Measurements from ENCODE around the gene GLRB. TPM values are rescaled to one million over a fixed set of nuclear protein-coding genes. Genes with fewer than 3 reads are reported as not detected.

Gene GLRB
- total and polyA plus RNA-seq, 9 of the 15 experiments (the other 6 are each of a cell fraction or from before 2014, with no cell fraction given) = not detected

DNA sequence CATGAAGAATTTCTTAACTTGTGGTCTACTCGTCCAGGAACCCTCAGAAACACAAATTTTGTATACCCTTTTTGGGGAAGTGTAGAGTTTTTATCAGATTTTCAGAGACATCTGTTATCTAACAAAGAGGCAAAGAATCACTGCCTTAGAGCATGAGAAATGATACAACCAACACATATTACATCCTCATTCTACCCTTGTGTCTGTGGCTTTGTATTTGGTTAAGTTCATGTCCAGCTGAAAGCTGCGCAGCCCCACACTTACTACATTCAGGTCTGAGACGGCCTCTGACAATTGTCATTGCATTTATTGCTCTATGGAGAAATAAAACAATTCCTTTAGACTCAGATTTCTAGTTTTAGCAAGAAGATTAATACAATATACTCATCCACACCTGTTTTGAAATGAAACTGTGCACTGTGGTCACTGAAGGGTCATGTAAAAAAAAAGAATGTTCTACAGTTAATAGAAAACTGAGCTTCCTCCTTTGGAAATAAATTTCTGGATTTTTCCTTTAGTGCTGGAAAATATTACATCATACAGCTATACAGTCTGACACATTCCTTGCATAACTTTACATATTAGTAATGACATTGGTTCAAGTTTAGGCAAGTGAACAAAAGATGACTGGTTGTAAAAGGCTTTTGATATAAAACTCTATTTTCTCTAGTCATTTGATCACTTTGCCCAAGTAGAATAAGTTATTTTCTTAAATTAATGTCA, 39.8 kb downstream of the GLRB start:
- FAIRE-seq (no peak), DNase-seq (ENCODE audit: extremely low read depth in 1 of 4, low spot score in 3 of 4) (no peak), ATAC-seq (no peak)
- 0% methylated on average over 3 of the region's 3 CpGs for WGBS (ENCODE audit: insufficient coverage, low coverage, missing lambda C conversion rate)
- no peak overlapping the region for H3K4me3 ChIP-seq
- POLR2A ChIA-PET = interaction anchor here (0.7 kb wide), 1 partner anchor 306 kb away, joined by 3 read pairs; no protein-coding TSS in a partner anchor
- H3K79me2 ChIP-seq (ENCODE audit: control insufficient read depth, insufficient read depth, low read length) = no peaks in the 10 kb centered on the region
- H3K9me3 ChIP-seq (replicated peaks; ENCODE audit: control insufficient read depth, insufficient read depth, low read depth, low read length) = no peaks in the 10 kb centered on the region; the same call in 1 of the 2 replicates
- H3K27me3 ChIP-seq (ENCODE audit: control insufficient read depth in 2 of 2, insufficient read depth in 2 of 2, low read length in 2 of 2) = no peaks in the 10 kb centered on the region
- H2AFZ ChIP-seq (ENCODE audit: low read depth, low read length) = no peak overlapping the region
- H3K9ac ChIP-seq (ENCODE audit: insufficient read depth in 1 of 2, low read depth in 2 of 2, low read length in 2 of 2) = no peak overlapping the region
- no peaks in the 10 kb centered on the region for H4K20me1 ChIP-seq (replicated peaks; ENCODE audit: control insufficient read depth, insufficient read depth, low read length)
- H3K4me1 ChIP-seq (replicated peaks in 1 of 2; ENCODE audit: control insufficient read depth in 2 of 2, insufficient read depth in 2 of 2, low read length in 2 of 2) = no peaks in the 10 kb centered on the region
- no peak overlapping the region for H3K27ac ChIP-seq (ENCODE audit: extremely low read depth, low read depth, low read length)
- no peaks in the 10 kb centered on the region for H3K9me1 ChIP-seq (ENCODE audit: control insufficient read depth, insufficient read depth, low read length)
- no peak overlapping the region for H3K4me2 ChIP-seq (ENCODE audit: insufficient read depth, low read length)
- intact Hi-C loops (cut with micrococcal nuclease) = no loop called here
- in situ Hi-C loops (cut with MboI) = no loop called here
- no peaks in the 10 kb centered on the region for H3K36me3 ChIP-seq (ENCODE audit: control insufficient read depth, insufficient read depth, low read length)
- no TSS peak for BruUV-seq (replicated peaks)
- CTCF ChIA-PET (ENCODE audit: low intra/inter-chr PET ratio) = no interaction called here
- TF ChIP-seq POU5F1 (IDR thresholded peaks at IDR 0.05; ENCODE audit: borderline replicate concordance, low read depth, low read length, partially characterized antibody) = no peak
- TF ChIP-seq, protein P1, sequence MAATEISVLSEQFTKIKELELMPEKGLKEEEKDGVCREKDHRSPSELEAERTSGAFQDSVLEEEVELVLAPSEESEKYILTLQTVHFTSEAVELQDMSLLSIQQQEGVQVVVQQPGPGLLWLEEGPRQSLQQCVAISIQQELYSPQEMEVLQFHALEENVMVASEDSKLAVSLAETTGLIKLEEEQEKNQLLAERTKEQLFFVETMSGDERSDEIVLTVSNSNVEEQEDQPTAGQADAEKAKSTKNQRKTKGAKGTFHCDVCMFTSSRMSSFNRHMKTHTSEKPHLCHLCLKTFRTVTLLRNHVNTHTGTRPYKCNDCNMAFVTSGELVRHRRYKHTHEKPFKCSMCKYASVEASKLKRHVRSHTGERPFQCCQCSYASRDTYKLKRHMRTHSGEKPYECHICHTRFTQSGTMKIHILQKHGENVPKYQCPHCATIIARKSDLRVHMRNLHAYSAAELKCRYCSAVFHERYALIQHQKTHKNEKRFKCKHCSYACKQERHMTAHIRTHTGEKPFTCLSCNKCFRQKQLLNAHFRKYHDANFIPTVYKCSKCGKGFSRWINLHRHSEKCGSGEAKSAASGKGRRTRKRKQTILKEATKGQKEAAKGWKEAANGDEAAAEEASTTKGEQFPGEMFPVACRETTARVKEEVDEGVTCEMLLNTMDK (IDR thresholded peaks at IDR 0.05; ENCODE audit: borderline replicate concordance, insufficient read depth, low read depth, low read length, poor library complexity, severe bottlenecking) = no peak
- TF ChIP-seq, protein P2, sequence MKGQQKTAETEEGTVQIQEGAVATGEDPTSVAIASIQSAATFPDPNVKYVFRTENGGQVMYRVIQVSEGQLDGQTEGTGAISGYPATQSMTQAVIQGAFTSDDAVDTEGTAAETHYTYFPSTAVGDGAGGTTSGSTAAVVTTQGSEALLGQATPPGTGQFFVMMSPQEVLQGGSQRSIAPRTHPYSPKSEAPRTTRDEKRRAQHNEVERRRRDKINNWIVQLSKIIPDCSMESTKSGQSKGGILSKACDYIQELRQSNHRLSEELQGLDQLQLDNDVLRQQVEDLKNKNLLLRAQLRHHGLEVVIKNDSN (CRISPR knock-in tag; IDR thresholded peaks at IDR 0.05) = no peak
- TF ChIP-seq, protein P3, sequence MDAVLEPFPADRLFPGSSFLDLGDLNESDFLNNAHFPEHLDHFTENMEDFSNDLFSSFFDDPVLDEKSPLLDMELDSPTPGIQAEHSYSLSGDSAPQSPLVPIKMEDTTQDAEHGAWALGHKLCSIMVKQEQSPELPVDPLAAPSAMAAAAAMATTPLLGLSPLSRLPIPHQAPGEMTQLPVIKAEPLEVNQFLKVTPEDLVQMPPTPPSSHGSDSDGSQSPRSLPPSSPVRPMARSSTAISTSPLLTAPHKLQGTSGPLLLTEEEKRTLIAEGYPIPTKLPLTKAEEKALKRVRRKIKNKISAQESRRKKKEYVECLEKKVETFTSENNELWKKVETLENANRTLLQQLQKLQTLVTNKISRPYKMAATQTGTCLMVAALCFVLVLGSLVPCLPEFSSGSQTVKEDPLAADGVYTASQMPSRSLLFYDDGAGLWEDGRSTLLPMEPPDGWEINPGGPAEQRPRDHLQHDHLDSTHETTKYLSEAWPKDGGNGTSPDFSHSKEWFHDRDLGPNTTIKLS (IDR thresholded peaks at IDR 0.05; ENCODE audit: borderline replicate concordance, low read depth) = no peak
- TF ChIP-seq, protein P4, sequence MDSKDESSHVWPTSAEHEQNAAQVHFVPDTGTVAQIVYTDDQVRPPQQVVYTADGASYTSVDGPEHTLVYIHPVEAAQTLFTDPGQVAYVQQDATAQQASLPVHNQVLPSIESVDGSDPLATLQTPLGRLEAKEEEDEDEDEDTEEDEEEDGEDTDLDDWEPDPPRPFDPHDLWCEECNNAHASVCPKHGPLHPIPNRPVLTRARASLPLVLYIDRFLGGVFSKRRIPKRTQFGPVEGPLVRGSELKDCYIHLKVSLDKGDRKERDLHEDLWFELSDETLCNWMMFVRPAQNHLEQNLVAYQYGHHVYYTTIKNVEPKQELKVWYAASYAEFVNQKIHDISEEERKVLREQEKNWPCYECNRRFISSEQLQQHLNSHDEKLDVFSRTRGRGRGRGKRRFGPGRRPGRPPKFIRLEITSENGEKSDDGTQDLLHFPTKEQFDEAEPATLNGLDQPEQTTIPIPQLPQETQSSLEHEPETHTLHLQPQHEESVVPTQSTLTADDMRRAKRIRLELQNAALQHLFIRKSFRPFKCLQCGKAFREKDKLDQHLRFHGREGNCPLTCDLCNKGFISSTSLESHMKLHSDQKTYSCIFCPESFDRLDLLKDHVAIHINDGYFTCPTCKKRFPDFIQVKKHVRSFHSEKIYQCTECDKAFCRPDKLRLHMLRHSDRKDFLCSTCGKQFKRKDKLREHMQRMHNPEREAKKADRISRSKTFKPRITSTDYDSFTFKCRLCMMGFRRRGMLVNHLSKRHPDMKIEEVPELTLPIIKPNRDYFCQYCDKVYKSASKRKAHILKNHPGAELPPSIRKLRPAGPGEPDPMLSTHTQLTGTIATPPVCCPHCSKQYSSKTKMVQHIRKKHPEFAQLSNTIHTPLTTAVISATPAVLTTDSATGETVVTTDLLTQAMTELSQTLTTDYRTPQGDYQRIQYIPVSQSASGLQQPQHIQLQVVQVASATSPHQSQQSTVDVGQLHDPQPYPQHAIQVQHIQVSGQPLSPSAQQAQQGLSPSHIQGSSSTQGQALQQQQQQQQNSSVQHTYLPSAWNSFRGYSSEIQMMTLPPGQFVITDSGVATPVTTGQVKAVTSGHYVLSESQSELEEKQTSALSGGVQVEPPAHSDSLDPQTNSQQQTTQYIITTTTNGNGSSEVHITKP (IDR thresholded peaks at IDR 0.05; ENCODE audit: partially characterized antibody) = no peak
- TF ChIP-seq, protein P5, sequence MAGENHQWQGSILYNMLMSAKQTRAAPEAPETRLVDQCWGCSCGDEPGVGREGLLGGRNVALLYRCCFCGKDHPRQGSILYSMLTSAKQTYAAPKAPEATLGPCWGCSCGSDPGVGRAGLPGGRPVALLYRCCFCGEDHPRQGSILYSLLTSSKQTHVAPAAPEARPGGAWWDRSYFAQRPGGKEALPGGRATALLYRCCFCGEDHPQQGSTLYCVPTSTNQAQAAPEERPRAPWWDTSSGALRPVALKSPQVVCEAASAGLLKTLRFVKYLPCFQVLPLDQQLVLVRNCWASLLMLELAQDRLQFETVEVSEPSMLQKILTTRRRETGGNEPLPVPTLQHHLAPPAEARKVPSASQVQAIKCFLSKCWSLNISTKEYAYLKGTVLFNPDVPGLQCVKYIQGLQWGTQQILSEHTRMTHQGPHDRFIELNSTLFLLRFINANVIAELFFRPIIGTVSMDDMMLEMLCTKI (IDR thresholded peaks at IDR 0.05; ENCODE audit: partially characterized antibody) = no peak
- no peak for TF ChIP-seq SMARCA4 (IDR thresholded peaks at IDR 0.05)
- TF ChIP-seq, protein P6, sequence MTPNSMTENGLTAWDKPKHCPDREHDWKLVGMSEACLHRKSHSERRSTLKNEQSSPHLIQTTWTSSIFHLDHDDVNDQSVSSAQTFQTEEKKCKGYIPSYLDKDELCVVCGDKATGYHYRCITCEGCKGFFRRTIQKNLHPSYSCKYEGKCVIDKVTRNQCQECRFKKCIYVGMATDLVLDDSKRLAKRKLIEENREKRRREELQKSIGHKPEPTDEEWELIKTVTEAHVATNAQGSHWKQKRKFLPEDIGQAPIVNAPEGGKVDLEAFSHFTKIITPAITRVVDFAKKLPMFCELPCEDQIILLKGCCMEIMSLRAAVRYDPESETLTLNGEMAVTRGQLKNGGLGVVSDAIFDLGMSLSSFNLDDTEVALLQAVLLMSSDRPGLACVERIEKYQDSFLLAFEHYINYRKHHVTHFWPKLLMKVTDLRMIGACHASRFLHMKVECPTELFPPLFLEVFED (CRISPR knock-in tag; conservative IDR thresholded peaks at IDR 0.05) = no peak

Data from K562 (cell line).